Smooth muscle cell (in vitro differentiated cells): ENCODE results near the gene LYVE1. TPM values are rescaled to one million over a fixed set of nuclear protein-coding genes. Genes with fewer than 3 reads are reported as not detected.

Experiments
- DNase-seq: peaks from one replicate; lab custom pipeline; 2025; ENCODE audit not compliant: unreplicated experiment; lab: John Stamatoyannopoulos, UW
- H2AFZ ChIP-seq: fragments of 200-600 bp; sonication (generic); 2 replicates; pipeline ENCODE4 v1.6.0; 2016; ENCODE audit warnings: antibody characterized with exemption, low read depth, mild to moderate bottlenecking
- H3F3A ChIP-seq: fragments of 200-600 bp; sonication (generic); 2 replicates; pipeline ENCODE4 v1.6.0; 2017; ENCODE audit warnings: antibody characterized with exemption, low read depth
- H3K27ac ChIP-seq: fragments of 200-600 bp; sonication (generic); 2 replicates; pipeline ENCODE4 v1.5.1; 2016; ENCODE audit warnings: low read depth, mild to moderate bottlenecking
- H3K27me3 ChIP-seq: fragments of 200-600 bp; sonication (generic); 2 replicates; pipeline ENCODE4 v1.6.1; 2016; ENCODE audit warnings: low read depth, mild to moderate bottlenecking
- H3K36me3 ChIP-seq: fragments of 200-600 bp; sonication (generic); 2 replicates; pipeline ENCODE4 v1.5.1; 2016; ENCODE audit warnings: low read depth
- H3K4me1 ChIP-seq: fragments of 200-600 bp; sonication (generic); 2 replicates; pipeline ENCODE4 v1.5.1; 2016; ENCODE audit warnings: low read depth
- H3K4me2 ChIP-seq: fragments of 200-600 bp; sonication (generic); 2 replicates; pipeline ENCODE4 v1.6.0; 2016; ENCODE audit warnings: mild to moderate bottlenecking
- H3K4me3 ChIP-seq: fragments of 200-600 bp; sonication (generic); 2 replicates; pipeline ENCODE4 v1.5.1; 2016; ENCODE audit warnings: mild to moderate bottlenecking
- H3K79me2 ChIP-seq: fragments of 200-600 bp; sonication (generic); 2 replicates; pipeline ENCODE4 v1.6.0; 2016; ENCODE audit warnings: low read depth, mild to moderate bottlenecking
- H3K9ac ChIP-seq: fragments of 200-600 bp; sonication (generic); 2 replicates; pipeline ENCODE4 v1.6.0; 2016; ENCODE audit warnings: low read depth
- H3K9me3 ChIP-seq: fragments of 200-600 bp; sonication (generic); replicated peaks from 2 replicates; pipeline ENCODE4 v1.5.1; 2016; ENCODE audit warnings: low read depth
- H4K20me1 ChIP-seq: fragments of 200-600 bp; sonication (generic); 2 replicates; pipeline ENCODE4 v1.6.0; 2016; ENCODE audit warnings: low read depth
- CTCF ChIP-seq: fragments of 200-600 bp; sonication (generic); IDR thresholded peaks from 2 replicates; pipeline ENCODE4 v1.5.1; 2017; ENCODE audit warnings: borderline replicate concordance, mild to moderate bottlenecking, antibody characterized with exemption; ENCODE audit not compliant: insufficient read depth, poor library complexity, severe bottlenecking
- WGBS: methylation state at CpG from one replicate; pipeline ENCODE4 v1.1.7; 2016; ENCODE audit warnings: low lambda C conversion rate; 5-methylcytosine and 5-hydroxymethylcytosine counted together
- polyA plus RNA-seq: library from polyadenylated mRNA; unstranded; fragments of >200 nt; fragmentation: Nextera tagmentation; extraction: Ambion mirVana; gene quantifications from 2 replicates; pipeline ENCODE4 v1.2.1, GENCODE V29; 2016
- total RNA-seq: library from RNA; depleted of rRNA; stranded (reverse); fragments of >200 nt; gene quantifications from 2 replicates; pipeline ENCODE4 v1.2.3, GENCODE V29; 2014

The LYVE1 gene
- total and polyA plus RNA-seq, 2 experiments from 2014 or later: not detected

- H4K20me1 ChIP-seq: no peaks in the 10 kb centered on the region
- TF ChIP-seq CTCF: no peak
- no peak overlapping the region for H3K4me2 ChIP-seq
- H3K36me3 ChIP-seq: no peaks in the 10 kb centered on the region
- no peaks in the 10 kb centered on the region for H3K79me2 ChIP-seq
- DNase-seq: no peak
- no peak overlapping the region for H3K27ac ChIP-seq
- WGBS: 93% methylated on average over 3 of the region's 3 CpGs
- no peaks in the 10 kb centered on the region for H3K9me3 ChIP-seq
- H3K4me1 ChIP-seq: no peaks in the 10 kb centered on the region
- H3K9ac ChIP-seq: no peak overlapping the region
- no peaks in the 10 kb centered on the region for H3F3A ChIP-seq
- no peaks in the 10 kb centered on the region for H3K27me3 ChIP-seq
- no peak overlapping the region for H2AFZ ChIP-seq
- no peak overlapping the region for H3K4me3 ChIP-seq
Observed at GRCh38 chr11:10579700-10580099, 11.2 kb upstream of the LYVE1 start.

DNA sequence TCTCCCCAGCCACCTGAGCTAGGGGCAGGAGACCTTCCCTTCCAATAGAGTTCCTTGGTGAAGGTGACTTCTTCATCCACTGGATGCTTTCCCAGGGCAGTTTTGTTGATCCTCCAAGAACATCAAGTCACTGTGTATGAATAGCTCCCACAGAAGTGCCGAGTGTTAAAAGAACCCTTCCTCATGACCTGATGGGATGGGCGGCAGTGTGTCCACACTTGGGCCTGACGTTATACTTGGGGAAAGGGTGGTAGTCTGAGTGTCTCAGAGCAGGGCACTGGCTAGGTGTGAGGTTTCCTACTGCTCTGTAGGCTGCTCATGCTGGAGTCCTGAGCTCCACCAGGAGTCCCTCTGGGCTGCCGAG, 7.6 kb upstream of the LYVE1 start:
- TF ChIP-seq CTCF: no peak
- Histone ChIP-seq H2AFZ (no peak overlapping the region), H3K9ac (no peak overlapping the region)

GRCh38 chr11:10575346-10576034, 7.0 kb upstream of the LYVE1 start:
- Histone ChIP-seq H4K20me1 (no peaks in the 10 kb centered on the region), H3K9me3 (no peaks in the 10 kb centered on the region), H3K36me3 (no peaks in the 10 kb centered on the region), H3K4me1 (no peaks in the 10 kb centered on the region), H2AFZ (no peak overlapping the region), H3K27ac (no peak overlapping the region), H3K9ac (no peak overlapping the region), H3K79me2 (no peaks in the 10 kb centered on the region), H3K4me2 (no peak overlapping the region), H3K4me3 (no peak overlapping the region), H3F3A (no peaks in the 10 kb centered on the region), H3K27me3 (no peaks in the 10 kb centered on the region)
- TF ChIP-seq CTCF: no peak
- WGBS: 86% methylated on average over 3 of the region's 3 CpGs
- no peak for DNase-seq

More for the DNA sequence above, 7.6 kb upstream of the LYVE1 start:
- Histone ChIP-seq H3K27me3 (no peaks in the 10 kb centered on the region), H3K4me3 (no peak overlapping the region), H3K27ac (no peak overlapping the region), H3K79me2 (no peaks in the 10 kb centered on the region), H3K9me3 (no peaks in the 10 kb centered on the region), H3K4me1 (no peaks in the 10 kb centered on the region), H3K4me2 (no peak overlapping the region), H4K20me1 (no peaks in the 10 kb centered on the region), H3F3A (no peaks in the 10 kb centered on the region), H3K36me3 (no peaks in the 10 kb centered on the region)
- DNase-seq: no peak
- WGBS: 96% methylated on average over 4 of the region's 4 CpGs

GRCh38 chr11:10573556-10573955, 5.1 kb upstream of the LYVE1 start:
- Histone ChIP-seq H3K27ac (no peak overlapping the region), H3K4me3 (no peak overlapping the region), H2AFZ (no peak overlapping the region), H3K27me3 (no peaks in the 10 kb centered on the region), H3F3A (no peaks in the 10 kb centered on the region), H3K9ac (no peak overlapping the region), H3K36me3 (no peaks in the 10 kb centered on the region), H3K4me2 (no peak overlapping the region), H4K20me1 (no peaks in the 10 kb centered on the region), H3K79me2 (no peaks in the 10 kb centered on the region), H3K4me1 (no peaks in the 10 kb centered on the region), H3K9me3 (no peaks in the 10 kb centered on the region)
- TF ChIP-seq CTCF: no peak
- 89% methylated on average over 3 of the region's 3 CpGs for WGBS
- no peak for DNase-seq
